ENCODE measurements around the gene ALOX5AP.

DNA sequence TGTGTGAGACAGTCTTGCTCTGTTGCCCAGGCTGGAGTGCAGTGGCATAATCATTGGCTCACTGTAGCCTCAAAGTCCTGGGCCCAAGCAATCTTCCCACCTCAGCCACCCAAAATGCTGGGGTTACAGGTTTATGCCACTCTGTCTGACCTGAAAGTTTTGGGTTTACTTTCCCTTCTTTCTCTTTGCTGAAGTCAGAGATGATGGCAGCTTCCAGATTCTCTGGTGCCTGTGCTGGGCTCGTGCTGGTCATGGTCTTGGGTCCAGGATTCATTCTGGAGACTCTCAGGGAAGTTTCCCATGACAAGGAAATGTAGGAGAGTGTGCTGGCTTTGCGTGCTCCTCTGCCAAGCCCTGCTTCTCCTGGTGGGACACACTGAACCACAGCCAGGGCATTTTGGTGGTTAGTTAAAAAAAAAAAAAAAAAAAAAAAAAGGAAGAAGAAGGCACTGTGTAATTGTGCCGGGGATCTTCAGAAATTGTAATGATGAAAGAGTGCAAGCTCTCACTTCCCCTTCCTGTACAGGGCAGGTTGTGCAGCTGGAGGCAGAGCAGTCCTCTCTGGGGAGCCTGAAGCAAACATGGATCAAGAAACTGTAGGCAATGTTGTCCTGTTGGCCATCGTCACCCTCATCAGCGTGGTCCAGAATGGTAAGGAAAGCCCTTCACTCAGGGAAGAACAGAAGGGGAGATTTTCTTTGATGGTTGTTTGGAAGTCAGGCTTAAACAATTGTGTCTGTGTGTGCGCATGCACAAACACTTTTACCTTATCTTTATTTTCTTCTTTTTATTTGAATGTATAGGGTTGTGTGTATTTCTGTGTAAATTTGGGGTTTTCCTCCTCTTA is at the start of gene ALOX5AP:
- TF ChIP-seq, protein P1, sequence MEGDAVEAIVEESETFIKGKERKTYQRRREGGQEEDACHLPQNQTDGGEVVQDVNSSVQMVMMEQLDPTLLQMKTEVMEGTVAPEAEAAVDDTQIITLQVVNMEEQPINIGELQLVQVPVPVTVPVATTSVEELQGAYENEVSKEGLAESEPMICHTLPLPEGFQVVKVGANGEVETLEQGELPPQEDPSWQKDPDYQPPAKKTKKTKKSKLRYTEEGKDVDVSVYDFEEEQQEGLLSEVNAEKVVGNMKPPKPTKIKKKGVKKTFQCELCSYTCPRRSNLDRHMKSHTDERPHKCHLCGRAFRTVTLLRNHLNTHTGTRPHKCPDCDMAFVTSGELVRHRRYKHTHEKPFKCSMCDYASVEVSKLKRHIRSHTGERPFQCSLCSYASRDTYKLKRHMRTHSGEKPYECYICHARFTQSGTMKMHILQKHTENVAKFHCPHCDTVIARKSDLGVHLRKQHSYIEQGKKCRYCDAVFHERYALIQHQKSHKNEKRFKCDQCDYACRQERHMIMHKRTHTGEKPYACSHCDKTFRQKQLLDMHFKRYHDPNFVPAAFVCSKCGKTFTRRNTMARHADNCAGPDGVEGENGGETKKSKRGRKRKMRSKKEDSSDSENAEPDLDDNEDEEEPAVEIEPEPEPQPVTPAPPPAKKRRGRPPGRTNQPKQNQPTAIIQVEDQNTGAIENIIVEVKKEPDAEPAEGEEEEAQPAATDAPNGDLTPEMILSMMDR (IDR thresholded peaks at IDR 0.05; ENCODE audit: borderline replicate concordance, extremely low read depth, low read length, poor library complexity, severe bottlenecking): peak; percentile 17
- no peak for TF ChIP-seq EZH2 (IDR thresholded peaks at IDR 0.05; ENCODE audit: borderline replicate concordance, low read depth, low read length, severe bottlenecking)
